GM19328 (cell line): Measurements from ENCODE around the gene MYOF.
"Not testable (repeated sequence)": the region's sequence is repeated elsewhere in the genome, so short reads cannot be mapped to it uniquely, and the experiment has no call there.

Experiments
- ATAC-seq: cut with Tn5 transposase; IDR thresholded peaks from one replicate; pipeline ENCODE4 v1.9.1; 2021; ENCODE audit warnings: mild to moderate bottlenecking, moderate library complexity; ENCODE audit not compliant: unreplicated experiment

MYOF gene

DNA sequence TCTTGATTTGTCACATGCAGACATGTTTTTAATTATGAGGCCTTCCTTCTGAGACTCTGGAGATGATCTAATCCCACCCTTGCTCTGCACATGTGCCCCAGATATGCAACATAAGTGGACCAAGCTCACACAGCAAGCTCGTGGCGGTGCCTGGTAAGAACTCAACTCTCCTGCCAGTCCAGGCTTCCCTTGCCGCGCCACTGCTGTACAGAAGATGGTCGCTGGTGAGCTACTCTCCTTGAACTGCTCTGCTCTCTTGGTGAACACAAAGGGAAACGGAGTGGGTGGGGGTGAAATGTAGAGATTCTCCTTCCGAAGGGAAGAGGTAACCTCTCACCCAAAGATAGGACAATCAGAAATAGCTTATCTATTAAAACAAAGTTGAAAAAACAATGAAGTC lies 25.7 kb downstream of the MYOF start:
- ATAC-seq: no peak

DNA sequence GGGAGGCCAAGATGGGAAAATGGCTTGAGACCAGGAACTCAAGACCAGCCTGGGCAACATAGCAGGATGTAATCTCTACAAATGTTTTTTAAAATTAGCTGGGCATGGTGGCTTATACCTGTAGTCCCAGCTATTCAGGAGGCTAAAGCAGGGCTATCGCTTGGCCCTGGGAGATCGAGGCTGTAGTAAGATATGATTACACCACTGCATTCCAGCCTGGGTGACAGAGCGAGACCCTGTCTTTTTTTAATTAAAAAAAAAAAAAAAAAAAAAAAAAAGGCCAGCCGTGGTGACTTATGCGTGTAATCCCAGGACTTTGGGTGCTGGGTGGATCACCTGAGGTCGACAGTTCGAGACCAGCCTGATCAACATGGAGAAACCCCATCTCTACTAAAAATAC lies 27.4 kb downstream of the MYOF start:
- ATAC-seq: no peak

DNA sequence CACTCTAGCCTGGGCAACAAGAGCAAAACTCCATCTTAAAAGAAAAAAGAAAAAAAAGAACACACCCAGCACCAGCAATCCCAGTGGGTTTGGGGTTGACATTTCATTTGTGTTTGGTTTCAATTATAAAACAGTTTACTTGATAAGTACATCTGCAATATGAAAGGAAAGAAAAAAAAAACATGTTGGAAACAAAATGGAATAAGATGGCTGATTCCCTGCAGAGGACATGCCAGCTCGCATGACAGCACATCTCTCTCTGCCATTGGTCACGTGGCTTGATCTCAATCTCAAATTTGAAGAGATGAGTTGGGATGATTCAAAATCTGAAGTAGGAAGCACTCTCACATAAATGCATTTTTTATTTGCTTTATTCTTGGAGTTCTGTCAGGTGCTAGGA lies 28.0 kb downstream of the MYOF start:
- ATAC-seq: no peak

DNA sequence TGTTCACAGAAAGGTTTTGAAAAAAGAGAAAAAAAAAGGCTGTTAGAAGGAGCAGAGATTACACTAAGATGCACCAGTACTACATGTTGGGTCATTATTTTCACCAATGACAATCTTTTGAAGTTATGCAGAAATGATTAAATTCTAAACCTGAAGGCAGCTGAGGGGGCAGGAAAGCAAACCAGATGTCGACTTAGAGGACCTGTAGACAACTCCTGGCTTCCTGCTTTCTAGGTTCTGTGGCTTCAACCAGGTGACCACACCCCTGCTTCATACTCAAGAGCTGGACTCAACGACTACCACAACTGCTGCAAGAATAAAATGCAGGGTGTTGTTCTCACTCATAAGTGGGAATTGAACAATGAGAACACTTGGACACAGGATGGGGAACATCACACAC lies 30.0 kb downstream of the MYOF start:
- ATAC-seq: no peak

DNA sequence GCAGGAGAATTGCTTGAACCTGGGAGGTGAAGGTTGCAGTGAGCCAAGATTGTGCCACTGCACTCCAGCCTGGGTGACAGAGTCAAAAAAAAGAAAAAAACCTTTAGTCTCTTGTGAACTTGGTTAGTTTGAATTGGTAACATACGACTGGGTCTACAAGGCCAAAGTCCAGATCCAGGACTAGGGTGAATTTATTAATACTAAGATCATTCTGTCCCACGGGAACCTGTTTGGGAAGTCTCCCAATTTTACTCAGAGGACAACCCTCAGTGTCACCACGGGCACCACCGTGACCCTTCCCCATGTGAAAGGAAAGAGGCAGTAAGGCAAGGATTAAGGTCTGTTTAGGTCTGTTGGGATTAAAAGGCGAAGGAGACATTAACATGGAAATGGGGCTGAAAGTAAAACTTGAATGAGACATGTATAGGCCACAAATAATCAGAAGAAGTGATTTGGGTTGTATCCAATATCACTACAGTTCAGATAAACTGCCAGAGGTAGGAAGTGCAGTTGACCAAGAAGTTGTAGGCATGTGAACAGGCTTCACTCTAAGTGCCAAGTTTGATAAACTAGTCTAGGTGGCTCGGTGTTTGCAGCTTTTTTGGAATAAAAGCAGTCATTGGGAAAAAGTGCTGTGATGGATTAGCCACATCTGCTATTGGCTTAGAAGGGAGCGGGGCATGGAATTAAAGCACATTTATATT lies 30.7 kb downstream of the MYOF start:
- ATAC-seq: no peak

DNA sequence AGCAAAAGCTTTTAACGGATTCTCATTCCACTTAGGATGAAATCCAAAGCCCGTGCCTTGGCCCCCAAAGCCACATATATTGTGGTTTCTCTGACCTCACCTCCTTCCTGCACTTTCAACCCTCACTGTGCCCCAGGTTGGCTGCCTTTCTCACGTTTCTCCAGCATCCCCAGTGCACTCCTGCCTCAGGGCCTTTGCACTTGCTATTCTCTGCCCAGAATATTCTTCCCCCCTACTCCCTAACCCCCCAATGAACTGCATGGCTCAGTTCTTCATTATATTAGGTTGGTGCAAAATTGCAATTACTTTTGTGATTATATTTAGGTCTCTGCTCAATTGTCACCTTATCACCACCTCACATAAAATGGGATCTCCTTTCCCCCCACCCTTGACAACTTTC lies 34.2 kb downstream of the MYOF start:
- no peak for ATAC-seq

DNA sequence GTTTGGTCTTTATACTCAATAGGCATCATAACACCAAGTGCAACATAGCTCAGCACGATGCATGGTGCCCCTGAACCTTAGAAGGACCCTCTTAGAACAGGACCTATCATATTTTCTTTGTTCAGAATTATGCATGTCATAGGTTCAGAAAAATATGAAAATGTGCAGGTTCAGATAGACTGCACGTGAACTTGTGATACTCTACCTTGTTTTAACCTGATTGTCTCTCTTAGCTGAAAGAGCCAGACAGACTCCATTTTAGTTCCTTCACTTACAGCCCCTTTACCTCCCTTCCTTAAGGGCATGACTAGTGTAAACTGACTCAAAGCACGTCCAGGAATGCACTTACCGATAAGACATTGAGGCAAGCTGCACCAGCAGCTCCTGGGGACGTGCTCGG lies 35.1 kb downstream of the MYOF start:
- ATAC-seq: no peak

DNA sequence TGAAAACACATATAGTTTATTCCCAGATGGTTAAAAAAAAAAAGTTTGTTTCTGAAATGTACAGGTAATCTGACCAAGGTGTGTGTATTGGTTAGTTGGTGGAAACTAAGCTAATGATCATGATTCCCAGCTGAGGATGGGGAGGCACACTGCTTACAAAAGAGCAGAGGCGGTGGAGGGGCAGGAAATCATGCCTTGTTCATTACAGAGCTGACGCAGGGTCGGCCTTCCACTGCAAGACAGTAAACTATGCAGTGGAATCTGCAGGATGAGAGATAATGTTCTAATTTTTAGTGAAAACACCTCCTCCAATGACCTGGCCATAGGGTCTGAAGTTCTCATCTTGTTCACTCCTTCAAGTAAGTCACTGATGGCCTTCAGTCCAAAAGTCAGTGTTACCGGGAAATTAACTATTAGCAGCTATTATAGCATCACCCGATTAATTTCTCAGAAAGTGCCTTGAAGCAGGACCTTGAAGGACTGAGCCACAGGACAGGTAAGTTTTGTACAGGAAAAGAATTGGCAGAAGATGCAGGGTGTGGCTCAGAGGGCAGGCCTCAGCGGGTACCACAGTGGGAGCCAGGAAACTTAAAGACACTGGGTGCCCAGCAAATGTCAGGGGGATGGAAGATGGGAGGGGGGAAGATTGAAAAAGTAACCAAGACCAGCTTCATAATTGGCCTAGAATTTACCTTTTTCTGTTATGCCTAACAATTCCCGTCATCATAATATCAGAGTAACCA lies 36.0 kb downstream of the MYOF start:
- no peak for ATAC-seq

DNA sequence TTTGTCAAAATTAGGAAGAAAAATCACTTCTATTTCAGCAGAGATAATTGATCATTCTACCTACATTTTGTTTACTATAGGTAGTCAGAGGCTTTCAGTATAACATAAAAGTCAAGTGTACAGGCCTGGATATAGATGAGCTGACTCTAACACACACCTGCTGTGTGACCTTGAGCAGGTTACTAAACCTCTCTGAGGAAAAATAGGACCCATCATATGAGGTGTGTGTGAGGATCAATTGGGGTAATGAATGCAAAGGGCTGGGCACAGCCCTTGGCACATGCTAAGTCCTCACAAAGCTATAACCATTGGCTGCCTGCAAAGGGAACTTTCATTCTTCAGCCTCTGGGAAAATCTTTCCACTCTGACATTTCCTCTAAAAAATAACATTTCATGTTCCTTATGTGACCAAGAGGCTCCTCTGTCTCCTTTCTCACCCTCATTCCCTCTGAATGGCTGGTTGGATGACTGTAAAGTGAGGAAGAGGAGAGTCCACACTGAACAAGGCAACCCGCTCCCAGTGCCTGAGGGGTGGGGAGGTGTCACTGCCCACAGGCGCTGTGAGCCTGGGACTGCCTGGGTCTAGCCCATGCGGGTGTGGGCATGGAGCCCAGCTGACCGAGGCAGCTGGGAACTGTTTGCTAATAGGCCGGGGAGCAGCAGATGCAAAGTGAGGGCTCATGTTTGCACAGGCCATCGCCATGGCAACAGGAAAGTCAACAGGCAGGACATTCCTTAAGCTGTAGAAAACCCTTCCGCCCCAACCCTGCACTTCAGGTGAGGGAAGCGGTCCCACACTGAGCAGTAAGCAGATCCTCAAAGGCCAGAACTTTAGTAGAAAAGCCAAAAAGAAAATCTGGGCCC lies 36.8 kb downstream of the MYOF start:
- ATAC-seq: no peak

DNA sequence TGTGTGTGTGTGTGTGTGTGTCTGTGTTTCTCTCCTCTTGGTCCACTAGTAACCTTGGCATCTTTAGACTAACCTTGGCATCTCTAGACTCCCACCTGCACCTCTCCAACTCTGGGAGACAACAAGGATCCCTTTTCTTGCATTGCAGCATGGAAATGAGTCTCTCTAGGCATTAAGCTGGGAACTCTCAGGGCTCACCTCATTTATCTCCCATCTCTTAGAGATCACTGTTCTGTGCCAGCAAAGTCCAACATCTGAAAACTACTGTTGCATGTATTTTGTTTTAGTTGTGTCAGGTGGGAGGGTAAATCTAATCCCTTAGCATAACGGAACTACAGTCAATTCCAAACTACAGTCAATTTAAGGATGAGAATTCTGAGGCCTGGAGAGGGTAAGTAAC lies 38.7 kb downstream of the MYOF start:
- ATAC-seq: no peak

DNA sequence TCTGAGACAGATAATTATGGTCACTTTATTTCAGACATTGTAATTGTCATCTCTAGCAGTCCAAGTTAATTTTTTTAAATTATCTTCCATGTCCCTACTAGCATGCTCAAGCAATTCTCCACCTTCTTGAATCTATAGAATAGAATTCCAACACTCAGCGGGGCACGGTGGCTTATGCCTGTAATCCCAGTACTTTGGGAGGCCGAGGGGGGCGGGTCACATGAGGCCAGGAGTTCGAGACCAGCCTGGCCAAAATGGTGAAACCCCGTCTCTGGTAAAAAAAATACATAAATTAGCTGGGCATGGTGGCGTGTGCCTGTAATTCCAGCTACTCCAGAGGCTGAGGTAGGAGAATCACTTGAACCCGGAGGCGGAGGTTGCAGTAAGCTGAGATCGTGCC lies 39.4 kb downstream of the MYOF start:
- ATAC-seq: not testable (repeated sequence)

DNA sequence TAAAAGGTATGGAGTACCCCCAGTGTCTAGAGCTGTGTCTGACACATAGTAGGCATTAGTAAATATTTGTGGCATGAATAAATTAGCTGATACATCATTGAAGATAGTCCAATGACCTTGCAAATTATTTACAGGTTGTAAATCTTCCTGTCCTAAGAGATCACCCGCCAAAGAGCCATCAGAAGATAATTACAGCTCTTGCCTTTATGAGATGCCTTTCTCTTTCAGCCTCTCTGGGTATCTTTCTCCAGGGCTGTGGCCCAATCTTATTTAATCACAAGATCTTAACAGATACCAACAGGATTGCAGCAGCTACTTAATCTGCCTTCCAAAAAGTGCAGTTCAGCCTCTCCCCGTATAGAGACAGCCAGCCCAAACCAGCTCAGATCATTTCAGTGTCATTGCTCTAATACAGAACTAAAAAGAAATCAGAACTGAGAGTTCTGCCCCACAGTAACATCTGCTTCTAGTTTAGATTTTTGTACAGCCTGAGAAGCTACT lies 41.5 kb downstream of the MYOF start:
- ATAC-seq: no peak

DNA sequence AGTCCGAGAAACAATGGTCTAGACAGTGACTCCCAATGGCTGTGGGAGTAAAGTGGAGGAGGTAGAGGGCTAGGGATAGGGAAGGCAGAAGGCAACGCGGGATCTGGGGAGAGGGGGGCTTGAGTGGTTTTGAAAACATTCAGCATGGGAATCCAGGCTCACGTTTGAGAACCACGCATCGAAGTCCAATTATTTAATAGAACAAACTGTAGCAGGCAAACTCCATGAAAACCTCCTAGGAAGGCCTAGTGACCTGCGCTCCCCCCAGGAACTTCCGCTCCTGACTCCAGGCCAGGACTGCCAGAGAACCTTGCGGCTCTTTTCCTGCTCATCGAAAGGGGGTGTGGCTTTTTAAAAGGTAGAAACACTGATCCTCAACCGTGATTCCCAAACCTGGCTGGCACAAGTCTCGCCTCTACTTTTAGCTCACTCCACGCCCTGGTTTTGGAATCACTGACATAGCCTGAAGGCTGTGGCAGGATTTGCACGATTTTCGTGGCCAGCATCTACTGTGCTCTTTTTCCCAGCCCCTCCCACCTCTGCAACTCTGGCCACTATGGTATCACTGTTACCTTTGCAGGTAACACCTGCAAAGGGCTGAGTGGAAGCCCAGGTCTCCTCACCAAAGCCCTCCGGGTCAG lies 43.4 kb downstream of the MYOF start:
- ATAC-seq: no peak

DNA sequence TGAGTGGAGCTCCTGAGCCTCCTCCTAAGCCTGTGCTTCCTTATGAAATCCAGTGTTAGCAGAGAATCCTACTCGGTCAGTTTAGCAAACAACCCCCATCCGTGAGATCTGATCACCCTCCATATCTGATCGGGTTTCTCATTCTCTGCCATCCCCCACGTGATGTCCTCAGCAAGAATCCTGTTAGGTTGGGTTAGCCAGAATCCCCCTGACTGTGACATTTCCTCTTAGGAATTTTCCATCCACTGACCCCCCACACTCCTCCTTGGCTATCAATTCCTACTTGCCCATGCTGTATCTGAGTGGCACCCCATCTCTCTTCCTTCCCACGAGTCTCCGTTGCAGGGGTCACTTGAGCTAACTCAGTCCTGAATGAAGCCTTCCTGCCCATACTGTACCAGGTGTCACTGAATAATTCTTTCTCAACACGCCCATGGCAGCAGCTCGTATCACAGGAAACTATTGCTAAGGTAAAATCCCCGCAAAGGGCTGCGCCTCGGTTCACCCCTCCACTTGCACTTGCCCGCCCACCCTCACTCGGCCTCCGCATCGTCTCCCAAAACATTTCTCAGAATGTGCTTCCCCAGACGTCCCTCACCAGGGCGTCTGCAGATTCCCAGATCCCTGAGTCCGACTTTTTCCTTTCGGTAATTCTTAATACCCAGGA lies 44.1 kb downstream of the MYOF start:
- ATAC-seq: no peak

DNA sequence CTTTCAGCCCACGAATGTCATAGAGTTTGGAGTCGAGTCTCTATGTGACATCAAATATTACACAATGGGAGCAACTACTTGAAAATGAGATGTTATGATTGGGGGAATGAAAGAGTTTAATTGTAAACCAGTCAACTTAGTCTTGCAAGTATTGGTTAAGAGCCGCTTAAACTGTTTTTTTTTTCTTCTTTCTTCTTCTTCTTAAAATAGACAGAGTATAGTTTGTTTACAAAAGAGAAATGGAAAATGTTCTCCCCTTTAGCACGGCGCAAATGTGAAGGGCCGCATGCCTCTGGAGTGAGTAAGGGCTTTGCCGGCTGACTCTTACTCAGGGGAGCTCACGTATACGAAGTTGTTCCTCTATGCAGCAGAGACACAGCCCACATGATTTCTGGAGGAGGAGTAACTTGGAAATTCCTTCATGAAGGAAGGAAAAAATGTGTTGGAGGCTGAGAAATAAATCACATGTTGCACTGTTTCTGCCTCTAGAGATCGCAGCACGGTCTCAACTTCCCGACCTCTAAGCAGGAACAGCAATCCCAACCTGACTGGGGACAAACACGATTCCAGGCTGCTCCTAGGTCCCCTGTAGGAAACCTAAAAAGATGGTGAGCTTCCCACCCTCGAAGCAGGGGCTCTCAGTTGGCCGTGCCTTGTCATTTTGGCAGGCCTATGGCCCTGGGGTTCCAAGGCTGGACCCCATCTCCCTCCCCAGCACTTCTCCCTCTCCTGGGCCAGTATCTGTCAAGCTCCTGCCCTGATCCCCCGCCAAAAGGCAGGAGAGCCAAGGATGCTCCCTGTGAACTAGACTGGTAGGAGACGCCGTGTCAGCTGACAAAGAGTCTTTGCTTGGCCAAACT lies 44.8 kb downstream of the MYOF start:
- no peak for ATAC-seq

DNA sequence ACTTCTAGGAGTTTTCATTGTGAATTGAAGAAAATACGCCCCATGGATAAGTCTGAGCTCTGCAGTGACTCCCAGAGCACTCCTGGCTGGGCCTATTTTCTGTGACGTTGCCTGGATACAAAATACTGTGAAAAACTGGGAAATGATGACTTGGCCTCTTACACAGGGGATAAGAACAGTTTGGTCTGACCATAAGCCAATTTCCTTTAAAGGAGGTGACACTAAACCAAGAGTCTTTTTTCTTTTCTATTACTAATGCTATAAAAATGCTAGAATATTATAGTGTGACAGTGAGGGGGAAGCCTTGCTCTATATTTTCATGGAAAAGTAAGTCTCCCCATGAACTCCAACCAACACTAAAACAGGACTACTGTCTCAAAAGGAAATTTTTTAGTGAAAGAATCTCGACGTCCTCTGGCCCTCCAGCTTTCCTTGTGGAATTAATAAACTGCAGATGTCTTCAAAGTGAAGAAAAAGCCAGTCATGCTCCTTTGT lies 45.5 kb downstream of the MYOF start:
- ATAC-seq: no peak

DNA sequence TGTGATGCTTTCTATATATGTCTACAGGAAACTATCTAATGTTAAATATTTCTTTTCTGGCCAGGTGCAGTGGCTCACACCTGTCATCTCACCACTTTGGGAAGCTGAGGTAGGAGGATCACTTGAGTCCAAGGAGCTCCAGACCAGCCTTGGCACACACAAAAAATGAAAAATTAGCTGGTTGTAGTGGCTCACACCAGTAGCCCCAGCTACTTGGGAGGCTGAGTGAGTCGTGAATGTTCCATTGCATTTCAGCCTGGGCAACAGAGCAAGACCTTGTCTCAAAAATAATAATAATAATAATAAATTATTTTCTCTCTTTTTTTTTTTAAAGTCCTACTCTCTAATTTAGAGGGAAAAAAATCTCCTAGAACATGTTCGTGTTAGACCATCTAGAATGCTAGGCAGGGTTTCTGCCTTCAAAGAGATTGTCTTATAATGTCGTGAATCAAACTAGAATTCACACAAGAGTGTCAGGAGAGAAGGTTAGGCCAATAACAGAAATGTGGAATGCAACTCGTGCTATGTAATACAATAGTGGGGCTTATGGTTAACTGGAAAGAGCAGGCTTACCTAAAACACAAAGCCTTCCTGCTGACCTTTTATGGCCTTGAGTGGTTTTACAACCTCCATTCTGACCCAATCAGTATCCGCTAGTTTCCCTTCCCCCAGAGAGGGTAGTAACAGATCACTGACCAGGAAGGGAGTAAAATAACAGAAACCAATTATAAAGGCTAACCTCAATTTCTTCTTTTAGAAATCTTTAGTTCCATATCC lies 46.3 kb downstream of the MYOF start:
- ATAC-seq: no peak

DNA sequence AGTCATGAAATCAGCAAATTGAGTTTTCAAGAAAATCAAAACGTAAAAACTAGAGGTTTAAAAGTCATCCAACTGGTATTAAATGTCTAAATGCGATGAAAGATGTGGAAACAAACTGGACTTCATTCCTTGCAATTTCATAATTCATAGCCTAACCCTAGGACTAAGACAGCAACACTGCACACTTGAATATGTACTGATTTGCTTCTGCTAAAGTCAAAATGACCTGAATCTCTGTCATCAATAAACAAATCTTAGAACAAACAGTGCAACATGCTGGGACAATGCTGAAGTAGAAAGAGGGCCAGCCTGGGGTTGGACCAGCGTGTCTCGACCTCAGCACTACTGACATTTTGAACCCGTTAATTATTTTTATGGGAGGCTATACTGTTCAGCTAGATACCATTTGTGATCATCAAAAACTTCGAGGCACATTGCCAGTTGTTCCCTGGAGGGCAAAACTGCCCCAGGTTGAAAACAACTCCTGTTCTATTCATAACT lies 47.1 kb downstream of the MYOF start:
- ATAC-seq: no peak
